Transverse colon (tissue), 4 donors: Measurements from ENCODE around the gene PACRG.

Experiments
- POLR2A ChIP-seq: fragments of 450-650 bp; IDR thresholded peaks from one replicate; pipeline ENCODE4 v1.6.1; 2016; ENCODE audit warnings: antibody characterized with exemption, mild to moderate bottlenecking, moderate library complexity
- POLR2AphosphoS5 ChIP-seq, 3 donors: sonication (generic); formaldehyde crosslinking; IDR thresholded peaks; one replicate each; pipeline ENCODE4 v1.6.1; 2016; ENCODE audit warnings: antibody characterized with exemption in 3 of 3
- TF ChIP-seq, protein P1 (sequence below), 5 experiments: fragments of 200-600 bp in 3 of 5; fragments of 450-650 bp in 2 of 5; sonication (generic) in 3 of 5; IDR thresholded peaks; 1 replicate in 2 of 5; 2 replicates in 3 of 5; pipeline ENCODE4 v1.5.1; 2016 to 2017; ENCODE audit warnings: antibody characterized with exemption in 5 of 5, inconsistent platforms in 3 of 5, mild to moderate bottlenecking in 2 of 5, moderate library complexity in 1 of 5

DNA sequence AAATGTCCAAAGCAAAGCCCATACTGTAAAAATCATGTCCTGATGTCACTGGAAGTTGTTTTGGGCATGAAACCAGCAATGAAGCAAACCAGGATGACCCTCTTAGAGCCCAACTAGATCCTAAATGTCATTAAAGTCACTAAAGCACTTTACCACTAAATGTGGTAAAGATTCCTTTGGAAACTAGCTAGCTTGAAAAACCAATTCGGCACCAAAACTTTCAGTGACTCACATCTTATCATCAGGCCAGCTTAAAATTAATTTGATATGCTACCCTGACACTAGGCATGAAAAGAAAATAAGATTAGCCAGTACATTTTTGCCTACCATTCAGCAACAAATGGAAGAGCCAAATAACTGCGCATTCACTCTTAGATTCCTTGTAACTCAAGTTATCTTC, 145.8 kb downstream of the PACRG start:
- TF ChIP-seq, protein P1, sequence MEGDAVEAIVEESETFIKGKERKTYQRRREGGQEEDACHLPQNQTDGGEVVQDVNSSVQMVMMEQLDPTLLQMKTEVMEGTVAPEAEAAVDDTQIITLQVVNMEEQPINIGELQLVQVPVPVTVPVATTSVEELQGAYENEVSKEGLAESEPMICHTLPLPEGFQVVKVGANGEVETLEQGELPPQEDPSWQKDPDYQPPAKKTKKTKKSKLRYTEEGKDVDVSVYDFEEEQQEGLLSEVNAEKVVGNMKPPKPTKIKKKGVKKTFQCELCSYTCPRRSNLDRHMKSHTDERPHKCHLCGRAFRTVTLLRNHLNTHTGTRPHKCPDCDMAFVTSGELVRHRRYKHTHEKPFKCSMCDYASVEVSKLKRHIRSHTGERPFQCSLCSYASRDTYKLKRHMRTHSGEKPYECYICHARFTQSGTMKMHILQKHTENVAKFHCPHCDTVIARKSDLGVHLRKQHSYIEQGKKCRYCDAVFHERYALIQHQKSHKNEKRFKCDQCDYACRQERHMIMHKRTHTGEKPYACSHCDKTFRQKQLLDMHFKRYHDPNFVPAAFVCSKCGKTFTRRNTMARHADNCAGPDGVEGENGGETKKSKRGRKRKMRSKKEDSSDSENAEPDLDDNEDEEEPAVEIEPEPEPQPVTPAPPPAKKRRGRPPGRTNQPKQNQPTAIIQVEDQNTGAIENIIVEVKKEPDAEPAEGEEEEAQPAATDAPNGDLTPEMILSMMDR (IDR thresholded peaks at IDR 0.05), result no peak
- TF ChIP-seq POLR2AphosphoS5 (IDR thresholded peaks at IDR 0.05) (no peak), POLR2A (no peak)
